Fibroblast of mammary gland (primary cell): ENCODE results near the gene CTRL.
"Not testable (repeated sequence)": the region's sequence is repeated elsewhere in the genome, so short reads cannot be mapped to it uniquely, and the experiment has no call there.

Experiments
- DNase-seq: peaks from one replicate; pipeline ENCODE4 v3.0.0-alpha.2; 2010; ENCODE audit warnings: low read depth
- H3K4me3 ChIP-seq: 2 replicates; pipeline ENCODE4 v1.5.1; 2011; ENCODE audit warnings: low read depth, mild to moderate bottlenecking, low read length, moderate library complexity; ENCODE audit not compliant: control insufficient read depth
- TF ChIP-seq, protein P1 (sequence below): conservative IDR thresholded peaks from 2 replicates; pipeline ENCODE4 v1.5.1; 2011; ENCODE audit warnings: low read depth, low read length, inconsistent platforms; ENCODE audit not compliant: control insufficient read depth, insufficient read depth

The CTRL gene

DNA sequence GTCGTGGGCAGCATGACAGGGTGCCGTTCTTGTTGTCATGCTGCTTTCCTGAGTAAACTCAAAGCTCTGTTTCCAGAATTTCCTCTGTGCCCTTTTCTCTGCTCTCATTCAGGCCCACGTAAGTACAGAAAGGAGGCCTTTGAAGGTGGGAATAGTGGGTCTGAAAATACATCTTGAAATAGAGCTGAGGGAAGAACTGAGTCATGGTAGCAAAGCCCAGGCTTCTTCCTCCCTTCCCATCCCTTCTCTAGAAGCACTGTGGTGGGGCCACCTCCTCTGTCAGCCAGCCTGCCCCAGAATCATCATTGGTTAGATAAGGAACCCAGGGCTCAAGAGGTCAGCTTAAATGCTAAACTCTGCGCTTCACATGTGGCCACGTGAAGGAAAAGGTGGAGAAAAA lies 9.4 kb downstream of the CTRL start:
- DNase-seq, result no peak
- H3K4me3 ChIP-seq, result no peak overlapping the region
- TF ChIP-seq, protein P1, sequence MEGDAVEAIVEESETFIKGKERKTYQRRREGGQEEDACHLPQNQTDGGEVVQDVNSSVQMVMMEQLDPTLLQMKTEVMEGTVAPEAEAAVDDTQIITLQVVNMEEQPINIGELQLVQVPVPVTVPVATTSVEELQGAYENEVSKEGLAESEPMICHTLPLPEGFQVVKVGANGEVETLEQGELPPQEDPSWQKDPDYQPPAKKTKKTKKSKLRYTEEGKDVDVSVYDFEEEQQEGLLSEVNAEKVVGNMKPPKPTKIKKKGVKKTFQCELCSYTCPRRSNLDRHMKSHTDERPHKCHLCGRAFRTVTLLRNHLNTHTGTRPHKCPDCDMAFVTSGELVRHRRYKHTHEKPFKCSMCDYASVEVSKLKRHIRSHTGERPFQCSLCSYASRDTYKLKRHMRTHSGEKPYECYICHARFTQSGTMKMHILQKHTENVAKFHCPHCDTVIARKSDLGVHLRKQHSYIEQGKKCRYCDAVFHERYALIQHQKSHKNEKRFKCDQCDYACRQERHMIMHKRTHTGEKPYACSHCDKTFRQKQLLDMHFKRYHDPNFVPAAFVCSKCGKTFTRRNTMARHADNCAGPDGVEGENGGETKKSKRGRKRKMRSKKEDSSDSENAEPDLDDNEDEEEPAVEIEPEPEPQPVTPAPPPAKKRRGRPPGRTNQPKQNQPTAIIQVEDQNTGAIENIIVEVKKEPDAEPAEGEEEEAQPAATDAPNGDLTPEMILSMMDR, result no peak

DNA sequence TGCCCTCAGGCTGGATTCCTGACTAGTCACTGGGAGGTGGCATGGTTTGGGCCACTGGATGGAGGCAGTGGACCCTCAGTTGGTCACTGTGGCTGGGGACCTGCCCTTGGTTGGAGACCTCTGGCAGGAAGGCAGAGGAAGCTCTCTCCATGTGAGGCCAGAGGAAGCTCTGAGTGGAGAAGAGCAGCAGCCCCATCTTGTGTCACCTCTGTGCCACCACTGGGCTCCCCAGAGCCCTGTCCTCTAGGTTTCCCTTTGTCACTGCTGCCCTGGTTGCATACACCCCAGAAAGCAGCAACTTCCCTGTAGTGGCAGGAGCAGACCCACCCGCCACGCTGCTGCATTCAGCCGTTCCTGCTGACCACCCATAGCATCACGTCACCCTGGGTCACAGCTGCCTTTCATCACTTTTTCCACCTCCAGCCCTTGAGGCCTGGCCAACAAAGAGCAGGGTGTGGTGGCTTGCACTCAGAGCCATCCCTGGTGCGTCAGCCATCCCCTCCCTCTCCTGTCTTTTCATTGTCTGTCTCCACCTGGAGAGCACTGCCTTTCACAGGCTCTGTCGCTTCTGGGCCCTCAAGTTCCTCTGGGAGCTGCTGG lies 11.9 kb downstream of the CTRL start:
- TF ChIP-seq, protein P1, result no peak
- DNase-seq, result no peak
- no peak overlapping the region for H3K4me3 ChIP-seq

DNA sequence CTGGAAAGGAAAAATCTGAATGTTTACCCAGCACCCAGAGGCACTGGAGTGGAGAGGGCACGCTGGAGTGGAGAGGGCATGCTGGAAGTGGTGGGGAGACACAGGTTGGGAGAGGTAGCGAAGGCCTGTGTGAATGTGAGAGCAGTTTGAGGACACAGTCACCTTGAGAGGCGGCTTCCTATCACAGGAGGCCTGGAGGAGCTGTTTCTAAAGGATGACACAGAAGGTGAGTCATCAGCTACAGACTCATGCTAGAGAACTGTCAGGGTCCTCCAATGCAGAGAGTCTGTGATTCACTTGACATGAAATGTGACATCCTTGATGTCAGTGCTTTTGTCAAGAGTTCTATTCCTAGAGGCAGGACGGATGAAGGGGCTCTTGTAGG lies 13.8 kb downstream of the CTRL start:
- no peak overlapping the region for H3K4me3 ChIP-seq
- peak; percentile 95 for DNase-seq
- TF ChIP-seq, protein P1, result no peak

DNA sequence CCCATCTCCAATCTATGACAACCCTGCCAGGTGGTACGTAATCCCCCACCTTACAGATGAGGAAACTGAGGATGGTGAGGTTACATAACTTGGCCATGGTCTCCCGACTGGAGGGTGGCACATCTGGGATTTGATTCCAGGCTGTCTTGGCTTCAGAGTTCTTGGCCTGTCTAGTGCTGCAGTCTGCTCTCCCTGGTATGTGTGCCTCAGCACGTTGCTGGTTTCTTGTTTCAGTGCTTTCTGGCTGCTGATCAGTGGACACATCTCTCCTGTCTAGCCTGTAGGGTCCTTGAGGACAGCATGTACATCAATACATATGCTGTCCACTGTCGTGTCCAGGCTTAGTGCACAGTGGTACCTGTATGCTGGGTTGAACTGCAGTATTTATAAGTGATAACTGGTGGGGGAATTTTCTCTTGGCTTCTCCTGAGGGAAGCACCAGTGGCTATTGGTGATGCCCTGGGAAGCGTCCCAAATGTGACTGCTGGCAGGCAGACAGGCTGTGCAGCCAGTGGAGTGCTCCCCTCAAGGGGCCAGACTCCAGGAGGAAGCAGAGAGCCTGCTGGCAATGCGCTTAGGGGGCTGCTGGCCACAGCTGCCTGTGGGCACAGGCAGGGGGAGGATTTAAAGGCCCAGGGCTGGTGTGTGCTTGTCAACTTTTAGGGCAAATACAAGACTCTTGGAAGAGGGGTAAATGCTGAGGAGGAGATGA lies 14.4 kb downstream of the CTRL start:
- TF ChIP-seq, protein P1, result no peak
- no peak for DNase-seq
- H3K4me3 ChIP-seq, result no peak overlapping the region

DNA sequence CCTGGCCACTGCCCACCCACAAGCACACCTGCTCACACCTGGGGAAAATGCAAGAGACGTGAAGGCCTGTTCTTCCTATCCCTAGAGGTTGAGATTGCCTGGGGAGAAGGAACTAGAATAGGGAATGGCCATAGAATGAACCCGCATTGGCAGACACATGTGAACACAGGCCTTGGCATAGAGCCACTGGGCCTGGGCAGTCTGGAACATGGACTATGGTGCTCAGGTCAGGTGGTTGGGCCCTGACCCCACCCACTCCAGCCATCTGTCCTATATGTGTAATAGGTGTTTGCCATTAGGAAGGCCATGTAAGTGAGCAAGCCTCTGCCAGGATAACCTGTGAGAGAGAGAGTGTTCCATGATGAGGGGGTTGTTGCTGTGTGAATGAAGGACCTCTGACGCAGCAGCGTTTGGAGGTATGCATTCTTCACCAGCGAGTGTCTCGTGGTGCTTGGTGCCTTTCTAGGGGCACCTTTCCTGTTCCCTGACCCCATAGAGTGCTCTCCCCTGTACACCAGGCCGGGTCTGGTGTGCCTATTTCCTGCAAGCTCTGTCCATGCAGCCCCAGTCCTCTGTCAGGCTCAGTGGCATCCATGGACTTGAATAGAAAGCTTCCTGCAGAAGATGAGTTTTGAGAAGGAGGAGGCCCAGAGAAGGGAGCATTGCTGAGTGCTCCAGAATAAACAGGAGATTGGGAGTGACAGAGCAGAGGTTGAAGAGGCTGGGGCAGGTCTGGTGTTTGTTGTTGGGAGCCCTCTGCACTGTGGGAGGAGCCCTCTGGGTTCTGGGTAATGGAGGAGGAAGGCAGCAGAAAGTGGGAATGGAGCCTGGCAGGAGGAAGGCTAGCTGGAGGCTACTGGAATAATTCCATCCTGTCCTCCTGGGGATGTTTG lies 15.6 kb downstream of the CTRL start:
- TF ChIP-seq, protein P1, result no peak
- no peak overlapping the region for H3K4me3 ChIP-seq
- DNase-seq, result no peak

DNA sequence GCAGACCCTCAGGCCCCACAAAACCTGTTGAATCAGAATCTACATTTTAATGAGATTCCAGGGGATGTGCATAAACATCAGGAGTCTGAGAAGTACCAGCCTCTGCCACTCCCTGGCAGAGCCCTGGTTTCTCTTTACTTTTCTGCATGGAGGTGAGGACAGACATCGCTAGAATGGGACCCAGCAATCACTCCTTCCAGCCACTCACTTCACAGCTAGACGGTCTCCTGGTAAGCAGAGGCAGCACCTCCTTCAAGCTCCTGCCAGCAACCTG lies 16.2 kb downstream of the CTRL start:
- not testable (repeated sequence) for H3K4me3 ChIP-seq, DNase-seq
